IMR-90 (cell line): ENCODE results near the gene PDE8B. TPM values are rescaled to one million over a fixed set of nuclear protein-coding genes. Genes with fewer than 3 reads are reported as not detected.

Experiments
- ATAC-seq: fragments of 200-7000 bp; cut with Tn5 transposase; 2 replicates; pipeline ENCODE4 v1.9.1; 2020; ENCODE audit warnings: low read depth, mild to moderate bottlenecking, moderate library complexity
- BruUV-seq: library from RNA; stranded (reverse); fragments of 400-500 nt; replicated peaks from 2 replicates; lab custom pipeline; 2021; lab: Mats Ljungman, UMichigan
- CTCF ChIA-PET: fragments of 300-600 bp; formaldehyde crosslinking; extraction: SDS; loops from one replicate; lab custom pipeline; 2021; ENCODE audit warnings: antibody characterized with exemption; lab: Yijun Ruan, JAX
- POLR2A ChIA-PET: fragments of 300-600 bp; sonication (Branson Sonifier 250); formaldehyde crosslinking; loops from one replicate; lab custom pipeline; 2022; ENCODE audit warnings: antibody characterized with exemption; ENCODE audit not compliant: unreplicated experiment; lab: Charles Lee
- DNase-seq: peaks from one replicate; pipeline ENCODE4 v3.0.0; 2013
- H2AFZ ChIP-seq: replicated peaks from 2 replicates; pipeline ENCODE3; 2013; ENCODE audit warnings: low read length, mild to moderate bottlenecking; ENCODE audit not compliant: poor library complexity
- H2AK5ac ChIP-seq: 2 replicates; pipeline ENCODE4 v1.6.1; 2013; ENCODE audit warnings: low read depth, low read length, inconsistent platforms
- H2AK9ac ChIP-seq: replicated peaks from 2 replicates; pipeline ENCODE3; 2013; ENCODE audit warnings: mild to moderate bottlenecking, low read depth, low read length, moderate library complexity; ENCODE audit not compliant: poor library complexity
- H2BK120ac ChIP-seq: 2 replicates; pipeline ENCODE4 v1.6.1; 2013; ENCODE audit warnings: low read depth, low read length, inconsistent platforms
- H2BK15ac ChIP-seq: 3 replicates; pipeline ENCODE4 v1.6.1; 2013; ENCODE audit warnings: low read depth, low read length, inconsistent platforms
- H2BK20ac ChIP-seq: 2 replicates; pipeline ENCODE4 v1.6.1; 2013; ENCODE audit warnings: low read depth, mild to moderate bottlenecking, inconsistent platforms, low read length, moderate library complexity
- H2BK5ac ChIP-seq: 2 replicates; pipeline ENCODE4 v1.6.1; 2013; ENCODE audit warnings: mild to moderate bottlenecking, low read depth, low read length, inconsistent platforms; ENCODE audit not compliant: poor library complexity, severe bottlenecking
- H3K14ac ChIP-seq: replicated peaks from 2 replicates; pipeline ENCODE4 v1.6.1; 2013; ENCODE audit warnings: low read depth, low read length, inconsistent platforms
- H3K18ac ChIP-seq: 2 replicates; pipeline ENCODE4 v1.6.1; 2013; ENCODE audit warnings: low read depth, low read length, control low read depth
- H3K23ac ChIP-seq: 2 replicates; pipeline ENCODE4 v1.6.1; 2013; ENCODE audit warnings: low read depth, low read length, inconsistent platforms
- H3K27ac ChIP-seq: 2 replicates; pipeline ENCODE4 v1.5.1; 2013; ENCODE audit warnings: mild to moderate bottlenecking, control low read depth, low read length; ENCODE audit not compliant: insufficient read depth
- H3K27me3 ChIP-seq: 2 replicates; pipeline ENCODE4 v1.6.1; 2013; ENCODE audit warnings: low read length; ENCODE audit not compliant: control insufficient read depth, insufficient read depth
- H3K36me3 ChIP-seq: 2 replicates; pipeline ENCODE4 v1.6.1; 2013; ENCODE audit warnings: low read length, mixed read lengths; ENCODE audit not compliant: control insufficient read depth, insufficient read depth
- H3K4ac ChIP-seq: 2 replicates; pipeline ENCODE4 v1.6.1; 2013; ENCODE audit warnings: low read depth, low read length, inconsistent platforms
- H3K4me1 ChIP-seq: 2 replicates; pipeline ENCODE4 v1.6.1; 2013; ENCODE audit warnings: low read length, mixed read lengths; ENCODE audit not compliant: control insufficient read depth, insufficient read depth
- H3K4me2 ChIP-seq: 2 replicates; pipeline ENCODE4 v1.6.1; 2013; ENCODE audit warnings: low read depth, mild to moderate bottlenecking, control low read depth, low read length, moderate library complexity
- H3K4me3 ChIP-seq: 2 replicates; pipeline ENCODE4 v1.5.1; 2013; ENCODE audit warnings: low read depth, mild to moderate bottlenecking, control low read depth, low read length, moderate library complexity; ENCODE audit not compliant: insufficient read depth
- H3K56ac ChIP-seq: 2 replicates; pipeline ENCODE4 v1.6.1; 2013; ENCODE audit warnings: low read length, inconsistent platforms; ENCODE audit not compliant: insufficient read depth; ENCODE audit errors: extremely low read depth
- H3K79me1 ChIP-seq, 2 experiments: 2 replicates each; pipeline ENCODE4 v1.6.1; 2013; ENCODE audit warnings: low read length in 2 of 2, inconsistent platforms in 1 of 2, low read depth in 1 of 2
- H3K9ac ChIP-seq: 2 replicates; pipeline ENCODE4 v1.6.1; 2013; ENCODE audit warnings: low read depth, low read length, control low read depth
- H3K9me1 ChIP-seq: 2 replicates; pipeline ENCODE4 v1.6.1; 2013; ENCODE audit warnings: low read length, inconsistent platforms; ENCODE audit not compliant: insufficient read depth
- H3K9me3 ChIP-seq: 2 replicates; pipeline ENCODE4 v1.6.1; 2013; ENCODE audit warnings: low read length; ENCODE audit not compliant: control insufficient read depth, insufficient read depth
- H4K20me1 ChIP-seq: 2 replicates; pipeline ENCODE4 v1.6.1; 2013; ENCODE audit warnings: low read length, inconsistent platforms; ENCODE audit not compliant: insufficient read depth
- H4K5ac ChIP-seq: 2 replicates; pipeline ENCODE4 v1.6.1; 2013; ENCODE audit warnings: mild to moderate bottlenecking, low read depth, low read length, control low read depth
- H4K8ac ChIP-seq, 2 experiments: 2 replicates each; pipeline ENCODE4 v1.6.1; 2013; ENCODE audit warnings: low read depth in 2 of 2, low read length in 2 of 2, control low read depth in 1 of 2, inconsistent platforms in 1 of 2
- H4K91ac ChIP-seq: 2 replicates; pipeline ENCODE4 v1.6.1; 2013; ENCODE audit warnings: low read depth, low read length, inconsistent platforms; ENCODE audit not compliant: insufficient read depth
- BHLHE40 ChIP-seq: fragments of 150-350 bp; IDR thresholded peaks from 2 replicates; pipeline ENCODE4 v1.6.1; 2016; ENCODE audit warnings: mild to moderate bottlenecking, low read depth, low read length
- CEBPB ChIP-seq: IDR thresholded peaks from 2 replicates; pipeline ENCODE4 v1.6.1; 2012; ENCODE audit warnings: low read depth, low read length, improper control_type of control experiment
- CHD1 ChIP-seq: IDR thresholded peaks from 2 replicates; pipeline ENCODE4 v1.6.1; 2012; ENCODE audit warnings: low read depth, low read length, improper control_type of control experiment
- ELK1 ChIP-seq: fragments of 150-350 bp; IDR thresholded peaks from 2 replicates; pipeline ENCODE4 v1.6.1; 2016; ENCODE audit warnings: low read depth, mild to moderate bottlenecking, low read length, moderate library complexity, borderline replicate concordance
- MAFK ChIP-seq: IDR thresholded peaks from 2 replicates; pipeline ENCODE4 v1.6.1; 2012; ENCODE audit warnings: low read depth, low read length, improper control_type of control experiment
- MAZ ChIP-seq: IDR thresholded peaks from 2 replicates; pipeline ENCODE4 v1.6.1; 2012; ENCODE audit warnings: low read depth, mild to moderate bottlenecking, low read length, improper control_type of control experiment, moderate library complexity, borderline replicate concordance
- NFE2L2 ChIP-seq: fragments of 150-350 bp; IDR thresholded peaks from 2 replicates; pipeline ENCODE4 v1.6.1; 2016; ENCODE audit warnings: low read depth, mild to moderate bottlenecking, low read length
- POLR2A ChIP-seq: IDR thresholded peaks from 2 replicates; pipeline ENCODE4 v1.6.1; 2012; ENCODE audit warnings: mild to moderate bottlenecking, low read depth, low read length
- RCOR1 ChIP-seq: IDR thresholded peaks from 2 replicates; pipeline ENCODE4 v1.6.1; 2012; ENCODE audit warnings: mild to moderate bottlenecking, low read length, improper control_type of control experiment; ENCODE audit not compliant: insufficient replicate concordance
- RFX5 ChIP-seq: IDR thresholded peaks from 2 replicates; pipeline ENCODE4 v1.8.0; 2012; ENCODE audit warnings: low read depth, mild to moderate bottlenecking, low read length, moderate library complexity
- WGBS, 2 experiments: methylation state at CpG; one replicate each; pipeline versions ENCODE4 v1.1.5 to v1.1.7; 2013; ENCODE audit warnings: missing lambda C conversion rate in 2 of 2; ENCODE audit not compliant: insufficient read length in 1 of 2; ENCODE audit errors: extremely low coverage in 2 of 2; 5-methylcytosine and 5-hydroxymethylcytosine counted together
- dilution Hi-C: fragments of 300-500 bp; cut with HindIII; formaldehyde crosslinking; loops from one replicate; pipeline ENCODE4 v1.14.3; 2018; ENCODE audit warnings: low sequenced_read_pairs; ENCODE audit not compliant: unreplicated experiment
- in situ Hi-C: fragments of 300-500 bp; cut with MboI; formaldehyde crosslinking; loops from 3 replicates; pipeline ENCODE4 v1.14.3; 2019; ENCODE audit warnings: low sequenced_read_pairs, inconsistent platforms, mixed read lengths
- intact Hi-C: fragments of 100-400 bp; cut with micrococcal nuclease; formaldehyde crosslinking; loops from 2 replicates; pipeline ENCODE4 v1.10.0; 2022
- polyA plus RNA-seq, 3 experiments: library from polyadenylated mRNA; depleted of rRNA; stranded (reverse); fragments of >200 nt; gene quantifications; 2 replicates each; pipeline ENCODE4 v1.2.3, GENCODE V29; 2012; ENCODE audit warnings: low replicate concordance in 1 of 3
- total RNA-seq: library from RNA; depleted of rRNA; stranded (reverse); fragments of >200 nt; gene quantifications from 2 replicates; pipeline ENCODE4 v1.2.3, GENCODE V29; 2012
- TF ChIP-seq, protein P1 (sequence below): conservative IDR thresholded peaks from 2 replicates; pipeline ENCODE4 v1.5.1; 2012; ENCODE audit warnings: mild to moderate bottlenecking, low read depth, low read length, improper control_type of control experiment

PDE8B gene
- total and polyA plus RNA-seq, 2 of the 4 experiments (the other 2 are of a cell fraction), result under 0.01 to 0.03 TPM

DNA sequence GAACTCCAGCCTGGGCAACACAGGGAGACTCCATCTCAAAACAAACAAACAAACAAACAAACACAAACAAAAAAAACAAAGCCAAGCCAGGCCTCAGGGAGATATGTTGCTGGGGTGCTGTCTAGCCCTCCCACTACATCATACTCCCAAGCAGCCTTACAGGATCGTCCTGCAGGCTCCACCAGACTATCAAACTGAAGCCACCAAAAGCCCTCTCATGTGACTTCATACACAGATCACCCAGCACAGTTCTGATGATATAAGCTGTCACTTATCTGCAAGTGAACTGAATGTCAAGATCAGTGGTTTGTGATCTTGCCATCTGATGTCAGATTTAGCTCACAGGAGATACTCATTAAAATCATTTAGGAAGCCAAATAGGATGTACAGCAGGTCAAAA lies 238.4 kb downstream of the PDE8B start:
- H3K4ac ChIP-seq, result no peak overlapping the region
- in situ Hi-C loops, result no loop called here
- WGBS, 2 experiments, result no CpG with 5 or more reads among the region's 1 CpG
- no peak overlapping the region for H2BK120ac ChIP-seq
- ChIA-PET POLR2A (no interaction called here), CTCF (no interaction called here)
- H3K18ac ChIP-seq, result no peak overlapping the region
- TF ChIP-seq NFE2L2 (no peak), RCOR1 (no peak), BHLHE40 (no peak), MAFK (no peak), CEBPB (no peak), CHD1 (no peak), ELK1 (no peak), POLR2A (no peak), RFX5 (no peak), MAZ (no peak)
- TF ChIP-seq, protein P1, sequence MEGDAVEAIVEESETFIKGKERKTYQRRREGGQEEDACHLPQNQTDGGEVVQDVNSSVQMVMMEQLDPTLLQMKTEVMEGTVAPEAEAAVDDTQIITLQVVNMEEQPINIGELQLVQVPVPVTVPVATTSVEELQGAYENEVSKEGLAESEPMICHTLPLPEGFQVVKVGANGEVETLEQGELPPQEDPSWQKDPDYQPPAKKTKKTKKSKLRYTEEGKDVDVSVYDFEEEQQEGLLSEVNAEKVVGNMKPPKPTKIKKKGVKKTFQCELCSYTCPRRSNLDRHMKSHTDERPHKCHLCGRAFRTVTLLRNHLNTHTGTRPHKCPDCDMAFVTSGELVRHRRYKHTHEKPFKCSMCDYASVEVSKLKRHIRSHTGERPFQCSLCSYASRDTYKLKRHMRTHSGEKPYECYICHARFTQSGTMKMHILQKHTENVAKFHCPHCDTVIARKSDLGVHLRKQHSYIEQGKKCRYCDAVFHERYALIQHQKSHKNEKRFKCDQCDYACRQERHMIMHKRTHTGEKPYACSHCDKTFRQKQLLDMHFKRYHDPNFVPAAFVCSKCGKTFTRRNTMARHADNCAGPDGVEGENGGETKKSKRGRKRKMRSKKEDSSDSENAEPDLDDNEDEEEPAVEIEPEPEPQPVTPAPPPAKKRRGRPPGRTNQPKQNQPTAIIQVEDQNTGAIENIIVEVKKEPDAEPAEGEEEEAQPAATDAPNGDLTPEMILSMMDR, result no peak
- H3K4me2 ChIP-seq, result no peak overlapping the region
- H4K8ac ChIP-seq, result no peak overlapping the region
- H2AK9ac ChIP-seq, result no peak overlapping the region
- peaks cover 3 to 8% of the 10 kb centered on the region in 2 experiments; a peak in 3 of 4 replicates for H3K79me1 ChIP-seq
- H3K36me3 ChIP-seq, result peaks cover 17% of the 10 kb centered on the region
- no peak overlapping the region for H3K56ac ChIP-seq
- H3K4me3 ChIP-seq, result no peak overlapping the region
- DNase-seq (no peak), ATAC-seq (no peak)
- peaks cover 2% of the 10 kb centered on the region for H3K4me1 ChIP-seq
- no peak overlapping the region for H2AK5ac ChIP-seq
- no peaks in the 10 kb centered on the region for H3K9me1 ChIP-seq
- no peaks in the 10 kb centered on the region for H3K27me3 ChIP-seq
- H2BK5ac ChIP-seq, result no peak overlapping the region
- H2BK20ac ChIP-seq, result no peak overlapping the region
- H3K23ac ChIP-seq, result no peak overlapping the region
- no peak overlapping the region for H3K27ac ChIP-seq
- H4K5ac ChIP-seq, result no peak overlapping the region
- H2BK15ac ChIP-seq, result no peak overlapping the region
- H2AFZ ChIP-seq, result no peak overlapping the region
- no TSS peak for BruUV-seq
- H4K20me1 ChIP-seq, result no peaks in the 10 kb centered on the region
- intact Hi-C loops, result no loop called here
- H3K9ac ChIP-seq, result no peak overlapping the region
- dilution Hi-C loops, result no loop called here
- H3K14ac ChIP-seq, result no peak overlapping the region
- H4K91ac ChIP-seq, result no peak overlapping the region
- no peaks in the 10 kb centered on the region for H3K9me3 ChIP-seq
